Suprapubic skin (tissue), 4 donors: ENCODE results near the gene SLN. TPM values are rescaled to one million over a fixed set of nuclear protein-coding genes. Genes with fewer than 3 reads are reported as not detected.

Experiments
- DNase-seq, 2 donors: peaks; one replicate each; pipeline ENCODE4 v3.0.0-alpha.2; 2019; ENCODE audit warnings: low spot score in 2 of 2
- H3K27ac ChIP-seq: fragments of 200-600 bp; sonication (generic); one replicate; pipeline ENCODE4 v1.5.1; 2019
- H3K27me3 ChIP-seq: fragments of 200-600 bp; sonication (generic); one replicate; pipeline ENCODE4 v1.5.1; 2019
- H3K36me3 ChIP-seq: fragments of 200-600 bp; sonication (generic); one replicate; pipeline ENCODE4 v1.5.1; 2019
- H3K4me1 ChIP-seq: fragments of 200-600 bp; sonication (generic); one replicate; pipeline ENCODE4 v1.5.1; 2019
- H3K4me3 ChIP-seq: fragments of 200-600 bp; sonication (generic); one replicate; pipeline ENCODE4 v1.5.1; 2019; ENCODE audit warnings: mild to moderate bottlenecking
- H3K9me3 ChIP-seq: fragments of 200-600 bp; sonication (generic); one replicate; pipeline ENCODE4 v1.5.1; 2019
- CTCF ChIP-seq, 2 donors: fragments of 200-600 bp in 1 of 2; fragments of 450-650 bp in 1 of 2; sonication (generic) in 1 of 2; IDR thresholded peaks; one replicate each; pipeline ENCODE4 v1.5.1; 2016 to 2019; ENCODE audit warnings: antibody characterized with exemption in 2 of 2, mild to moderate bottlenecking in 1 of 2, moderate library complexity in 1 of 2
- EP300 ChIP-seq: sonication (generic); formaldehyde crosslinking; IDR thresholded peaks from one replicate; pipeline ENCODE4 v1.6.1; 2017; ENCODE audit warnings: antibody characterized with exemption
- POLR2A ChIP-seq, 2 donors: fragments of 450-650 bp; IDR thresholded peaks; one replicate each; pipeline ENCODE4 v1.6.1; 2017; ENCODE audit warnings: antibody characterized with exemption in 2 of 2, mild to moderate bottlenecking in 2 of 2, moderate library complexity in 2 of 2
- POLR2AphosphoS5 ChIP-seq, 3 donors: sonication (generic); formaldehyde crosslinking; IDR thresholded peaks; one replicate each; pipeline ENCODE4 v1.6.1; 2017; ENCODE audit warnings: antibody characterized with exemption in 3 of 3
- WGBS: methylation state at CpG from one replicate; pipeline ENCODE4 v1.1.5; 2018; 5-methylcytosine and 5-hydroxymethylcytosine counted together
- total RNA-seq, 4 donors: library from RNA; depleted of rRNA; stranded (reverse); fragments of >200 nt; gene quantifications; one replicate each; pipeline ENCODE4 v1.1.0, GENCODE V29; 2016

Gene SLN
- total RNA-seq, 4 donors from 2014 or later = 5.5 to 5.9 TPM; not detected in 2

- no peaks in the 10 kb centered on the region for H3K9me3 ChIP-seq
- H3K27ac ChIP-seq = no peak overlapping the region
- TF ChIP-seq POLR2A (IDR thresholded peaks at IDR 0.05) (no peak), EP300 (no peak), CTCF (IDR thresholded peaks at IDR 0.05) (no peak), POLR2AphosphoS5 (IDR thresholded peaks at IDR 0.05) (no peak)
- no peaks in the 10 kb centered on the region for H3K4me1 ChIP-seq
- no peak for DNase-seq
- 62% methylated on average over 5 of the region's 5 CpGs for WGBS
- H3K4me3 ChIP-seq = no peak overlapping the region
- no peaks in the 10 kb centered on the region for H3K27me3 ChIP-seq
- no peaks in the 10 kb centered on the region for H3K36me3 ChIP-seq
Measured at GRCh38 chr11:107752508-107752907, 40.7 kb upstream of the SLN start.

- Histone ChIP-seq H3K4me1 (no peaks in the 10 kb centered on the region), H3K36me3 (no peaks in the 10 kb centered on the region), H3K27me3 (no peaks in the 10 kb centered on the region), H3K4me3 (no peak overlapping the region), H3K9me3 (no peaks in the 10 kb centered on the region), H3K27ac (no peak overlapping the region)
- no peak for DNase-seq
- 91% methylated on average over 9 of the region's 9 CpGs for WGBS
- TF ChIP-seq POLR2A (IDR thresholded peaks at IDR 0.05) (no peak), POLR2AphosphoS5 (IDR thresholded peaks at IDR 0.05) (no peak), CTCF (IDR thresholded peaks at IDR 0.05) (no peak), EP300 (no peak)
Measured at GRCh38 chr11:107751082-107751481, 39.2 kb upstream of the SLN start.

GRCh38 chr11:107750313-107750712 lies 38.5 kb upstream of the SLN start:
- 88% methylated on average over 15 of the region's 15 CpGs for WGBS
- no peak for DNase-seq
- no peaks in the 10 kb centered on the region for H3K9me3 ChIP-seq

GRCh38 chr11:107747622-107748021 lies 35.8 kb upstream of the SLN start:
- no peak for DNase-seq
- Histone ChIP-seq H3K9me3 (no peaks in the 10 kb centered on the region), H3K4me1 (no peaks in the 10 kb centered on the region), H3K27me3 (no peaks in the 10 kb centered on the region), H3K36me3 (no peaks in the 10 kb centered on the region), H3K27ac (no peak overlapping the region), H3K4me3 (no peak overlapping the region)
- TF ChIP-seq EP300 = no peak
- TF ChIP-seq POLR2A (IDR thresholded peaks at IDR 0.05) = no peak
- TF ChIP-seq POLR2AphosphoS5 (IDR thresholded peaks at IDR 0.05) = no peak
- TF ChIP-seq CTCF (IDR thresholded peaks at IDR 0.05) = no peak
- WGBS = 44% methylated on average over 2 of the region's 2 CpGs

More at GRCh38 chr11:107750313-107750712, 38.5 kb upstream of the SLN start:
- TF ChIP-seq CTCF (IDR thresholded peaks at IDR 0.05) (no peak), POLR2A (IDR thresholded peaks at IDR 0.05) (no peak), POLR2AphosphoS5 (IDR thresholded peaks at IDR 0.05) (no peak), EP300 (no peak)
- Histone ChIP-seq H3K27me3 (no peaks in the 10 kb centered on the region), H3K4me1 (no peaks in the 10 kb centered on the region), H3K27ac (no peak overlapping the region), H3K4me3 (no peak overlapping the region), H3K36me3 (no peaks in the 10 kb centered on the region)

- no peak for DNase-seq
- Histone ChIP-seq H3K27me3 (no peaks in the 10 kb centered on the region), H3K4me1 (no peaks in the 10 kb centered on the region), H3K36me3 (no peaks in the 10 kb centered on the region), H3K9me3 (no peaks in the 10 kb centered on the region), H3K27ac (no peak overlapping the region), H3K4me3 (no peak overlapping the region)
- TF ChIP-seq POLR2AphosphoS5 (IDR thresholded peaks at IDR 0.05) (no peak), POLR2A (IDR thresholded peaks at IDR 0.05) (no peak), CTCF (IDR thresholded peaks at IDR 0.05) (no peak)
- 85% methylated on average over 3 of the region's 3 CpGs for WGBS
Measured at GRCh38 chr11:107744736-107745135, 32.9 kb upstream of the SLN start.
